Activated naive CD8-positive, alpha-beta T cell treated with anti-CD3 and anti-CD28 coated beads, Interleukin-2, amount 10 ng/mL, durations not matched to agents 7 days and 5 days (primary cell): Measurements from ENCODE around the gene PPM1M. TPM values are rescaled to one million over a fixed set of nuclear protein-coding genes. Genes with fewer than 3 reads are reported as not detected.

Experiments
- ATAC-seq: fragments of 150-1000 bp; cut with Tn5 transposase; one replicate; pipeline ENCODE4 v1.10.0; 2021; ENCODE audit warnings: low read depth, moderate library complexity
- POLR2A ChIA-PET: fragments of 350-600 bp; sonication (Branson Sonifier 250); formaldehyde crosslinking; loops from one replicate; lab custom pipeline; 2021; ENCODE audit warnings: antibody characterized with exemption; lab: Charles Lee
- DNase-seq: peaks from one replicate; pipeline ENCODE4 v3.0.0; 2021
- H3K27ac Mint-ChIP-seq: one replicate; pipeline ENCODE4 v1.8.0; 2022; ENCODE audit warnings: mild to moderate bottlenecking, mixed read lengths
- H3K27me3 Mint-ChIP-seq: one replicate; pipeline ENCODE4 v1.8.0; 2022; ENCODE audit warnings: mild to moderate bottlenecking, moderate library complexity, mixed read lengths
- H3K36me3 Mint-ChIP-seq: one replicate; pipeline ENCODE4 v1.8.0; 2021; ENCODE audit warnings: mild to moderate bottlenecking, mixed read lengths
- H3K4me1 Mint-ChIP-seq: one replicate; pipeline ENCODE4 v1.8.0; 2021; ENCODE audit warnings: mixed read lengths
- H3K4me3 Mint-ChIP-seq: one replicate; pipeline ENCODE4 v1.8.0; 2022; ENCODE audit warnings: mild to moderate bottlenecking, moderate library complexity, mixed read lengths
- H3K9me3 Mint-ChIP-seq: one replicate; pipeline ENCODE4 v1.8.0; 2021; ENCODE audit warnings: mixed read lengths
- microRNA-seq: library from miRNA; unstranded; fragments of <30 nt; microRNA quantifications from one replicate; pipeline ENCODE4 v1.2.0, GENCODE V29; 2022
- total RNA-seq, 2 experiments: library from RNA; stranded (reverse); gene quantifications; one replicate each; pipeline ENCODE4 v1.2.3, GENCODE V29; 2021

The PPM1M gene
- total RNA-seq, 2 experiments from 2014 or later, result 101 to 105 TPM

GRCh38 chr3:52293491-52294319 is 48.1 kb downstream of the PPM1M start:
- no peak for DNase-seq
- H3K4me3 Mint-ChIP-seq, result no peak overlapping the region
- peaks cover 1% of the 10 kb centered on the region for H3K36me3 Mint-ChIP-seq
- H3K9me3 Mint-ChIP-seq, result no peaks in the 10 kb centered on the region
- peaks cover 23% of the 10 kb centered on the region for H3K4me1 Mint-ChIP-seq
- H3K27ac Mint-ChIP-seq, result no peak overlapping the region
- H3K27me3 Mint-ChIP-seq, result no peaks in the 10 kb centered on the region
- no peak for ATAC-seq
- POLR2A ChIA-PET, result no interaction called here

- no peaks in the 10 kb centered on the region for H3K9me3 Mint-ChIP-seq
- no peak overlapping the region for H3K4me3 Mint-ChIP-seq
- POLR2A ChIA-PET, result no interaction called here
- H3K36me3 Mint-ChIP-seq, result peaks cover 1% of the 10 kb centered on the region
- no peak for DNase-seq
- no peak overlapping the region for H3K27ac Mint-ChIP-seq
- peaks cover 16% of the 10 kb centered on the region for H3K4me1 Mint-ChIP-seq
- H3K27me3 Mint-ChIP-seq, result no peaks in the 10 kb centered on the region
- ATAC-seq, result no peak
These were observed 49.0 kb downstream of the PPM1M start for GRCh38 chr3:52294320-52295150.

DNA sequence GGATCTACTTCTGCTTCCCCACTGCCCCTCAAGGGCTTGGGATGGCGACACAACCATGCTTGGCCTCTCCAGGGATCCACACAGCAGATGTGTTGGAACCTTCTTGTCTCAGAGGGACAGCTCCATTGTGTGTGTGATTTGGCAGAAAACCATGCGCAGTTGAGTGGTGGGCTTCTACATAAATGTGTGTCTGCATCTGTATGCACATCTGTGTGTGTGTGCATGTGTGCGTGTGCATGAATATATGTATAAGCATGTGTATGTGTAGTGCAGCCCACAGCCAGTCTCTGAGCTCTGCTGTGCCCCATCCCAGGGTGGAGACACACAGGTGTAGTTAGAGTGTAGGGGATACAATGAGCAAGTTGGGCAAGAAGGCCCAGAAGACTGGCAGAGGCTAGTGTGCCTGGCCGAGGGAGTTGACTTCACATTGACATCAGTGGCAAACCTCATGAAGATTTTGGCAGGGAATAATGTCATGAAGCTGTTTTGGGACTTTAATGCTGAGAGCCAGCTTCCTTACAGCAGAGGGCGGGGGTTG is 50.2 kb downstream of the PPM1M start:
- POLR2A ChIA-PET, result no interaction called here
- DNase-seq (no peak), ATAC-seq (no peak)
- Mint-ChIP-seq H3K27me3 (no peaks in the 10 kb centered on the region), H3K4me3 (no peak overlapping the region), H3K27ac (no peak overlapping the region), H3K9me3 (no peaks in the 10 kb centered on the region), H3K36me3 (peaks cover 1% of the 10 kb centered on the region), H3K4me1 (peaks cover 12% of the 10 kb centered on the region)

GRCh38 chr3:52297242-52298148 is 51.9 kb downstream of the PPM1M start:
- no peak for DNase-seq
- Mint-ChIP-seq H3K27ac (no peak overlapping the region), H3K4me3 (no peak overlapping the region), H3K9me3 (no peaks in the 10 kb centered on the region), H3K36me3 (no peaks in the 10 kb centered on the region), H3K4me1 (no peaks in the 10 kb centered on the region), H3K27me3 (no peaks in the 10 kb centered on the region)
- POLR2A ChIA-PET, result interaction anchor here (1.1 kb wide), 1 partner anchor 10 kb away, joined by 3 read pairs; the partner anchor contains the start of gene GLYCTK
- no peak for ATAC-seq

DNA sequence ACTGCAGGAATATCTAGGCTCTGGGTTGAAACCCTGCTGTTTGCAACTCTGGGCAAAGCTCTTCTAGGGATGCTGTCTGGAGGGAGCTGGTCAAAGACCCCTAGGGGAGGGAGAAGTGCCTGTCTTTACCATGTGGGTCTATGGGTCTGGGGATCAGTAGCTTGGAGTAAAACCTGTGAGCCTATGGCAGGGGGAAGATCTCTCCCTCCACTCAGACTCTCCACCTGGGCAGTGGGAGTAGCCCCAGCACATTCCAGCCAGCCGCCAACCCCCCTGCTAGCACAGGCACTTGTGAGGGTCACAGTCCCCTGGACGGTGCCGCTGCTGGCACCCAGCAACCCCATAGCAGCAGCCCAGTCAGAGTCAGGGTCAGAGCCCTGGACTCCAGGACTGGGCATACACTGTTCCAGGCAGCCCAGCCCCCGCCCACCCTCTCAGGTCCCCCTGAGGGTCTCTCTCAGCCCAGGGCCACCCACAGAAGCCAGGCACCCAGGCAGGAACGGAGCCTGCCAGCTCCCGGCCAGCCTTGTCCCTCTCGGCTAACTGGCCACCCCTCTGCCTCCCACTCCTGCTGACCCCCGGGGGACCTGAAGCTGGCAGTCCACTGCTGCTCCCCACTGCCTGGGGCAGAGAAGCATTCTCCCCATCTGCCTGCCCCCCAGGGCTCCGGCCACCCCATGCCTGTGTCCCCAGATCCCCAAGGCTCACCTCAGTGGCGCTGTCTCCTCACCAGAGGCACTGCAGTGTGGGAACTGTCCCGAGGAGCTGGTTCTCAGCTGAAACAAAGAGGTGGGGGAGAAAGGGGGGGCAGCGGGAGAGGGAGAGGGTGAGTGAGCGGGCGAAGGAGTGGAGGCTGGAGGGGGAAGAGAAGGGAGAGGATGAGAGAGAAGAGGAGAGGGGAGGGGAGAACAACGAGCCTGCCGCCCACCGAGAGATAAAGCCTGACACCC is 52.9 kb downstream of the PPM1M start:
- Mint-ChIP-seq H3K27ac (no peak overlapping the region), H3K27me3 (no peaks in the 10 kb centered on the region), H3K4me1 (no peaks in the 10 kb centered on the region), H3K9me3 (no peaks in the 10 kb centered on the region), H3K36me3 (no peaks in the 10 kb centered on the region), H3K4me3 (no peak overlapping the region)
- POLR2A ChIA-PET, result interaction anchor here (1.1 to 1.5 kb wide), 2 partner anchors 9 to 11 kb away, joined by 3 to 4 read pairs; partner anchors contain the start of gene GLYCTK
- DNase-seq (no peak), ATAC-seq (no peak)

GRCh38 chr3:52299247-52299878 is 53.8 kb downstream of the PPM1M start:
- H3K4me3 Mint-ChIP-seq, result no peak overlapping the region
- ATAC-seq (no peak), DNase-seq (no peak)
- no peaks in the 10 kb centered on the region for H3K9me3 Mint-ChIP-seq
- no peaks in the 10 kb centered on the region for H3K4me1 Mint-ChIP-seq
- H3K27me3 Mint-ChIP-seq, result no peaks in the 10 kb centered on the region
- POLR2A ChIA-PET, result interaction anchor here (1.5 kb wide), 1 partner anchor 10 kb away, joined by 4 read pairs; no protein-coding TSS in a partner anchor
- H3K36me3 Mint-ChIP-seq, result no peaks in the 10 kb centered on the region
- H3K27ac Mint-ChIP-seq, result peak overlapping the region; percentile 46

Small RNA genes within 50 kb of the gene (microRNA-seq; reads per million reads assigned to microRNA genes)
- gene MIR135A1 (not detected), gene MIRLET7G (442,242 reads per million, percentile 100 among the genes with 10 or more reads in this experiment)

Other genes starting within 250 kb of the PPM1M start
- gene RPL29, start 249.9 kb upstream of the PPM1M start, total RNA-seq, result 1,000 to 10,000 TPM; 1,076 to 1,089 TPM
- gene DUSP7, start 189.2 kb upstream of the PPM1M start, total RNA-seq, result 10 to 100 TPM; 30.9 to 31.3 TPM
- gene POC1A, start 91.3 kb upstream of the PPM1M start, total RNA-seq, result 10 to 100 TPM; 20.8 to 22.4 TPM
- 10 to 100 TPM; 46.9 to 50.1 TPM for gene ALAS1, start 47.6 kb upstream of the PPM1M start, total RNA-seq
- gene TLR9, start 20.1 kb upstream of the PPM1M start, total RNA-seq, result 1 to 10 TPM; 1.6 to 2.0 TPM
- 100 to 1,000 TPM; 118 to 122 TPM for gene TWF2, start 6.6 kb upstream of the PPM1M start, total RNA-seq
- gene WDR82, start 32.9 kb downstream of the PPM1M start, total RNA-seq, result 100 to 1,000 TPM; 134 to 140 TPM
- gene GLYCTK, start 42.1 kb downstream of the PPM1M start, total RNA-seq, result 10 to 100 TPM; 26.2 to 31.2 TPM
- 10 to 100 TPM; 28.5 to 30.0 TPM for gene DNAH1, start 70.6 kb downstream of the PPM1M start, total RNA-seq
- 100 to 1,000 TPM in 1 of 2 experiments, 10 to 100 TPM in 1; 96.8 to 103 TPM for gene BAP1, start 164.2 kb downstream of the PPM1M start, total RNA-seq
- gene PHF7, start 164.9 kb downstream of the PPM1M start, total RNA-seq, result 10 to 100 TPM; 19.2 to 20.6 TPM
- under 1 TPM; 0.06 to 0.09 TPM for gene SEMA3G, start 199.3 kb downstream of the PPM1M start, total RNA-seq
- gene TNNC1, start 208.3 kb downstream of the PPM1M start, total RNA-seq, result 1 to 10 TPM; 3.0 to 3.2 TPM
- gene NISCH, start 209.8 kb downstream of the PPM1M start, total RNA-seq, result 100 to 1,000 TPM; 124 to 125 TPM
- 10 to 100 TPM; 10.5 to 13.0 TPM for gene STAB1, start 249.6 kb downstream of the PPM1M start, total RNA-seq